HepG2 (cell line): Measurements from ENCODE around the gene KANSL1. TPM values are rescaled to one million over a fixed set of nuclear protein-coding genes. Genes with fewer than 3 reads are reported as not detected.

Source experiments
- ATAC-seq: fragments of 200-7000 bp; cut with Tn5 transposase; 3 replicates; pipeline ENCODE4 v1.9.1; 2020; ENCODE audit warnings: mild to moderate bottlenecking, moderate library complexity
- BruUV-seq: library from RNA; stranded (reverse); fragments of 400-500 nt; replicated peaks from 2 replicates; lab custom pipeline; 2021; lab: Mats Ljungman, UMichigan
- CTCF ChIA-PET: fragments of 300-600 bp; formaldehyde crosslinking; extraction: SDS; loops from one replicate; lab custom pipeline; 2021; ENCODE audit warnings: low total read pairs, inconsistent platforms, low intra/inter-chr PET ratio; lab: Yijun Ruan, JAX
- POLR2A ChIA-PET: fragments of 350-600 bp; sonication (Branson Sonifier 250); formaldehyde crosslinking; loops from one replicate; lab custom pipeline; 2020; ENCODE audit warnings: antibody characterized with exemption, inconsistent platforms; lab: Yijun Ruan, JAX
- DNase-seq: peaks from one replicate; pipeline ENCODE4 v3.0.0-alpha.2; 2015; ENCODE audit warnings: low spot score
- FAIRE-seq: peaks from 3 replicates; lab custom pipeline; 2011; peaks lifted over from hg19 to GRCh38; lab: Jason Lieb, UNC
- H2AFZ ChIP-seq: one replicate; pipeline ENCODE4 v1.6.1; 2011; ENCODE audit warnings: low read length, inconsistent platforms
- H3K27ac ChIP-seq: fragments of 300-600 bp; 3 replicates; pipeline ENCODE4 v1.8.0; 2011; ENCODE audit warnings: mixed run types, mild to moderate bottlenecking, mixed read lengths, low read length, inconsistent platforms; ENCODE audit not compliant: insufficient read depth; ENCODE audit errors: extremely low read length
- H3K27me3 ChIP-seq, 2 experiments: fragments of 200-600 bp in 1 of 2; 2 replicates in 1 of 2; 3 replicates in 1 of 2; pipeline versions ENCODE4 v1.6.0 to v1.8.0; 2011; ENCODE audit warnings: low read length in 2 of 2, mild to moderate bottlenecking in 2 of 2, moderate library complexity in 2 of 2, inconsistent platforms in 1 of 2; ENCODE audit not compliant: insufficient read depth in 2 of 2, control insufficient read depth in 1 of 2
- H3K36me3 ChIP-seq, 2 experiments: fragments of 200-600 bp in 1 of 2; replicated peaks in 1 of 2; 2 replicates in 1 of 2; 3 replicates in 1 of 2; pipeline versions ENCODE4 v1.5.1 to v1.8.0; 2011; ENCODE audit warnings: low read length in 2 of 2, inconsistent platforms in 1 of 2; ENCODE audit not compliant: insufficient read depth in 2 of 2, control insufficient read depth in 1 of 2
- H3K4me1 ChIP-seq: 2 replicates; pipeline ENCODE4 v1.5.1; 2012; ENCODE audit warnings: low read length, inconsistent platforms; ENCODE audit not compliant: insufficient read depth
- H3K4me2 ChIP-seq: 2 replicates; pipeline ENCODE4 v1.6.0; 2011; ENCODE audit warnings: low read depth, low read length, inconsistent platforms
- H3K4me3 ChIP-seq, 3 experiments: fragments of 200-600 bp in 1 of 3; sonication (generic), shearing (Covaris generic) in 1 of 3; replicated peaks in 1 of 3; 2 replicates each; pipeline ENCODE4 v1.5.1; 2011 to 2016; ENCODE audit warnings: low read length in 3 of 3, inconsistent platforms in 2 of 3, low read depth in 2 of 3, mild to moderate bottlenecking in 2 of 3, control low read depth in 1 of 3, mixed read lengths in 1 of 3; ENCODE audit not compliant: insufficient read depth in 1 of 3
- H3K79me2 ChIP-seq: one replicate; pipeline ENCODE4 v1.6.1; 2011; ENCODE audit warnings: low read length, inconsistent platforms; ENCODE audit not compliant: insufficient read depth
- H3K9ac ChIP-seq: 2 replicates; pipeline ENCODE4 v1.6.0; 2011; ENCODE audit warnings: mild to moderate bottlenecking, low read depth, low read length, inconsistent platforms; ENCODE audit not compliant: insufficient read depth
- H3K9me3 ChIP-seq: 2 replicates; pipeline ENCODE4 v1.5.1; 2012; ENCODE audit warnings: mild to moderate bottlenecking, low read length
- H4K20me1 ChIP-seq: 2 replicates; pipeline ENCODE4 v1.6.0; 2011; ENCODE audit warnings: inconsistent platforms, mild to moderate bottlenecking, low read length, moderate library complexity; ENCODE audit not compliant: insufficient read depth
- DNMT1 ChIP-seq: sonication (generic); formaldehyde crosslinking; IDR thresholded peaks from 2 replicates; pipeline ENCODE4 v1.5.1; 2020; ENCODE audit warnings: mild to moderate bottlenecking, missing genetic modification reagents
- FLYWCH1 ChIP-seq: sonication (generic); formaldehyde crosslinking; IDR thresholded peaks from 2 replicates; pipeline ENCODE4 v1.8.1; 2023; ENCODE audit warnings: mild to moderate bottlenecking, missing genetic modification reagents
- PAX8 ChIP-seq: sonication (generic); formaldehyde crosslinking; IDR thresholded peaks from 2 replicates; pipeline ENCODE4 v1.8.0; 2022; ENCODE audit warnings: mild to moderate bottlenecking, missing genetic modification reagents, borderline replicate concordance
- PCBP1 ChIP-seq: fragments of 200-400 bp; formaldehyde crosslinking; IDR thresholded peaks from 2 replicates; pipeline ENCODE4 v1.6.1; 2017; ENCODE audit warnings: mild to moderate bottlenecking, low read depth, low read length, borderline replicate concordance
- SETDB1 ChIP-seq: sonication (generic); formaldehyde crosslinking; IDR thresholded peaks from 2 replicates; pipeline ENCODE4 v1.5.1; 2020; ENCODE audit warnings: missing genetic modification reagents, mild to moderate bottlenecking, borderline replicate concordance
- SRY ChIP-seq: sonication (generic); formaldehyde crosslinking; IDR thresholded peaks from 2 replicates; pipeline ENCODE4 v1.8.0; 2022; ENCODE audit warnings: mild to moderate bottlenecking, missing genetic modification reagents
- TGIF2 ChIP-seq: IDR thresholded peaks from 2 replicates; pipeline ENCODE4 v1.6.1; 2016; ENCODE audit warnings: control low read depth, missing compliant biosample characterization
- THAP11 ChIP-seq: IDR thresholded peaks from 2 replicates; pipeline ENCODE4 v1.6.1; 2016; ENCODE audit warnings: missing biosample characterization, missing genetic modification reagents
- ZC3H13 ChIP-seq: sonication (generic); formaldehyde crosslinking; IDR thresholded peaks from 2 replicates; pipeline ENCODE4 v1.8.1; 2023; ENCODE audit warnings: mild to moderate bottlenecking, missing genetic modification reagents, moderate library complexity
- ZNF205 ChIP-seq: IDR thresholded peaks from 2 replicates; pipeline ENCODE4 v1.6.1; 2018; ENCODE audit warnings: missing biosample characterization, missing genetic modification reagents
- ZNF343 ChIP-seq: sonication (generic); formaldehyde crosslinking; IDR thresholded peaks from 2 replicates; pipeline ENCODE4 v1.4.0; 2020; ENCODE audit warnings: mild to moderate bottlenecking, missing genetic modification reagents
- ZNF703 ChIP-seq: sonication (generic); formaldehyde crosslinking; IDR thresholded peaks from 2 replicates; pipeline ENCODE4 v1.5.1; 2020; ENCODE audit warnings: missing genetic modification reagents, mild to moderate bottlenecking, moderate library complexity, borderline replicate concordance
- ZNF747 ChIP-seq: sonication (generic); formaldehyde crosslinking; IDR thresholded peaks from 2 replicates; pipeline ENCODE4 v1.8.1; 2023; ENCODE audit warnings: missing genetic modification reagents, mild to moderate bottlenecking, borderline replicate concordance
- WGBS: methylation state at CpG from one replicate; pipeline ENCODE4 v1.1.6; 2017; ENCODE audit warnings: low lambda C conversion rate; 5-methylcytosine and 5-hydroxymethylcytosine counted together
- in situ Hi-C: cut with HindIII; loops from 2 replicates; pipeline ENCODE4 v1.10.0; 2017; ENCODE audit warnings: low pct_unique_long_range_greater_than_20kb; ENCODE audit not compliant: extremely low pct_ligation_motif_present
- intact Hi-C: fragments of 100-400 bp; cut with micrococcal nuclease; formaldehyde crosslinking; loops from one replicate; pipeline ENCODE4 v1.10.0; 2022; ENCODE audit not compliant: unreplicated experiment
- polyA plus RNA-seq, 8 experiments: library from polyadenylated mRNA; depleted of rRNA in 3 of 8; stranded (reverse) in 7 of 8; unstranded in 1 of 8; fragments of >200 nt; fragmentation: Illumina TruSeq in 4 of 8; extraction: Trizol in 4 of 8; gene quantifications; 2 replicates each; pipeline versions ENCODE4 v1.2.1 to v1.2.3, GENCODE V29; 2011 to 2016; ENCODE audit warnings: low read depth in 4 of 8, missing spikeins in 1 of 8, mixed read lengths in 1 of 8; ENCODE audit not compliant: insufficient read depth in 1 of 8
- total RNA-seq, 5 experiments: library from RNA; depleted of rRNA; stranded (reverse); fragments of >200 nt; fragmentation: Illumina TruSeq; extraction: Trizol; gene quantifications; 2 replicates each; pipeline ENCODE4 v1.2.3, GENCODE V29; 2016; ENCODE audit warnings: low read depth in 1 of 5
- TF ChIP-seq, protein P1 (sequence below): sonication (generic); formaldehyde crosslinking; IDR thresholded peaks from 2 replicates; pipeline ENCODE4 v1.5.1; 2020; ENCODE audit warnings: missing genetic modification reagents, mild to moderate bottlenecking, borderline replicate concordance
- TF ChIP-seq, protein P2 (sequence below): sonication (generic); formaldehyde crosslinking; IDR thresholded peaks from 2 replicates; pipeline ENCODE4 v1.4.0; 2020; ENCODE audit warnings: low read depth, mild to moderate bottlenecking, missing genetic modification reagents

Gene KANSL1
- total and polyA plus RNA-seq, 2 of the 13 experiments (the other 11 are each of a cell fraction or from before 2014, with no cell fraction given): 24.0 to 59.6 TPM

DNA sequence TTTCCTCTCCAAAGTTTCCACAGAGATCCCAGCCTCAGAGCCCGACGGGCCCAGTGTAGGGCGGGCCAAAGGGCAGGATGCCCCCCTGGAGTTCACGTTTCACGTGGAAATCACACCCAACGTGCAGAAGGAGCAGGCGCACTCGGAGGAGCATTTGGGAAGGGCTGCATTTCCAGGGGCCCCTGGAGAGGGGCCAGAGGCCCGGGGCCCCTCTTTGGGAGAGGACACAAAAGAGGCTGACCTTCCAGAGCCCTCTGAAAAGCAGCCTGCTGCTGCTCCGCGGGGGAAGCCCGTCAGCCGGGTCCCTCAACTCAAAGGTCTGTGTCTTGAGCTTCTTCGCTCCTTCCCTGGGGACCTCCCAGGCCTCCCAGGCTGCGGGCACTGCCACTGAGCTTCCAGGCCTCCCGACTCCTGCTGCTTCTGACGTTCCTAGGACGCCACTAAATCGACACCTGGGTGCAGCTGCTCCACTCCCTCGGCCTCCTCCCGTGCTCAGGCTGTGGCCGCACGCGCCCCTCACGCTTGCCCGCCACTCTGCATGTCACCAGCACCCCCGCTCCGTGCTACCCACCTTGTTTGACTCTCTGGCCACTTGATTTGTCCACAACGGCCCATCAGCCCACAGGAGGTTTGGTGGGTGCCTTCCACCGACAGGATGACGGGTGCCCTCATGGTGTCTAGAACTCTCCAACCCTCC lies 209.5 kb downstream of the KANSL1 start:
- intact Hi-C loops (no loop called here), in situ Hi-C loops (no loop called here)
- Histone ChIP-seq H3K9me3 (no peaks in the 10 kb centered on the region), H3K4me3 (no peak overlapping the region), H4K20me1 (no peaks in the 10 kb centered on the region), H3K79me2 (no peaks in the 10 kb centered on the region), H2AFZ (no peak overlapping the region), H3K4me1 (peaks cover 19% of the 10 kb centered on the region), H3K27me3 (peaks cover 0 to 9% of the 10 kb centered on the region in 2 experiments; a peak in 2 of 5 replicates), H3K27ac (no peak overlapping the region), H3K4me2 (no peak overlapping the region), H3K9ac (no peak overlapping the region), H3K36me3 (no peaks in the 10 kb centered on the region)
- TF ChIP-seq THAP11 (CRISPR knock-in tag) (no peak), PCBP1 (no peak), DNMT1 (0 out of 2 replicates have a peak, but pooled peaks have one; percentile 33)
- FAIRE-seq: no peak
- CTCF ChIA-PET: no interaction called here
- DNase-seq: no peak
- ATAC-seq: no peak
- WGBS: 67% methylated on average over 24 of the region's 31 CpGs
- POLR2A ChIA-PET: no interaction called here
- BruUV-seq: no TSS peak

GRCh38 chr17:45982791-45983613 lies 210.2 kb downstream of the KANSL1 start:
- H3K79me2 ChIP-seq: no peaks in the 10 kb centered on the region
- intact Hi-C loops (no loop called here), in situ Hi-C loops (no loop called here)
- no TSS peak for BruUV-seq
- H4K20me1 ChIP-seq: no peaks in the 10 kb centered on the region
- H2AFZ ChIP-seq: no peak overlapping the region
- peaks cover 12% of the 10 kb centered on the region for H3K4me1 ChIP-seq
- H3K4me2 ChIP-seq: no peak overlapping the region
- WGBS: 83% methylated on average over 27 of the region's 41 CpGs
- ChIA-PET POLR2A (no interaction called here), CTCF (no interaction called here)
- no peak for DNase-seq
- ATAC-seq: no peak; the same call in 2 of the 3 replicates
- no peak overlapping the region for H3K27ac ChIP-seq
- H3K9ac ChIP-seq: no peak overlapping the region
- H3K36me3 ChIP-seq: no peaks in the 10 kb centered on the region
- peaks cover 0 to 9% of the 10 kb centered on the region in 2 experiments; a peak in 2 of 5 replicates for H3K27me3 ChIP-seq
- H3K9me3 ChIP-seq: no peaks in the 10 kb centered on the region
- no peak for FAIRE-seq
- H3K4me3 ChIP-seq: no peak overlapping the region
- no peak for TF ChIP-seq ZNF343 (CRISPR knock-in tag)
- TF ChIP-seq TGIF2 (CRISPR knock-in tag): no peak
- TF ChIP-seq, protein P1, sequence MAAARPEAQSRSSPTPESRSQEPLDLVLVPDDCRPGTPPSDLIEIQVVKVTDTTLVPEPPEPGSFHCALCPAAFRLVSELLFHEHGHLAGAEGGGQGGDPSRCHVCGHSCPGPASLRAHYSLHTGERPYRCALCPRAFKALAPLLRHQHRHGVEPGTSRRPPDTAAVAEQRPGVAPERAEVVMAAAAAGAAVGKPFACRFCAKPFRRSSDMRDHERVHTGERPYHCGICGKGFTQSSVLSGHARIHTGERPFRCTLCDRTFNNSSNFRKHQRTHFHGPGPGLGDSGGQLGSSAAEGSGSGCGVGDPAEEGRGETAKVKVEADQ (CRISPR knock-in tag): no peak
- TF ChIP-seq ZNF747 (CRISPR knock-in tag): no peak
- TF ChIP-seq ZC3H13 (CRISPR knock-in tag): no peak
- TF ChIP-seq, protein P2, sequence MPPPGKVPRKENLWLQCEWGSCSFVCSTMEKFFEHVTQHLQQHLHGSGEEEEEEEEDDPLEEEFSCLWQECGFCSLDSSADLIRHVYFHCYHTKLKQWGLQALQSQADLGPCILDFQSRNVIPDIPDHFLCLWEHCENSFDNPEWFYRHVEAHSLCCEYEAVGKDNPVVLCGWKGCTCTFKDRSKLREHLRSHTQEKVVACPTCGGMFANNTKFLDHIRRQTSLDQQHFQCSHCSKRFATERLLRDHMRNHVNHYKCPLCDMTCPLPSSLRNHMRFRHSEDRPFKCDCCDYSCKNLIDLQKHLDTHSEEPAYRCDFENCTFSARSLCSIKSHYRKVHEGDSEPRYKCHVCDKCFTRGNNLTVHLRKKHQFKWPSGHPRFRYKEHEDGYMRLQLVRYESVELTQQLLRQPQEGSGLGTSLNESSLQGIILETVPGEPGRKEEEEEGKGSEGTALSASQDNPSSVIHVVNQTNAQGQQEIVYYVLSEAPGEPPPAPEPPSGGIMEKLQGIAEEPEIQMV (CRISPR knock-in tag): no peak
- no peak for TF ChIP-seq SRY (CRISPR knock-in tag)
- TF ChIP-seq FLYWCH1 (CRISPR knock-in tag): no peak
- no peak for TF ChIP-seq SETDB1 (CRISPR knock-in tag)
- TF ChIP-seq ZNF703: no peak
- TF ChIP-seq PAX8 (CRISPR knock-in tag): no peak
- no peak for TF ChIP-seq ZNF205 (CRISPR knock-in tag)
